HG02623 (cell line): Measurements from ENCODE around the gene BEST1.

Source experiments
- ATAC-seq: cut with Tn5 transposase; IDR thresholded peaks from one replicate; pipeline ENCODE4 v1.9.1; 2021; ENCODE audit warnings: moderate library complexity; ENCODE audit not compliant: unreplicated experiment

Gene BEST1

DNA sequence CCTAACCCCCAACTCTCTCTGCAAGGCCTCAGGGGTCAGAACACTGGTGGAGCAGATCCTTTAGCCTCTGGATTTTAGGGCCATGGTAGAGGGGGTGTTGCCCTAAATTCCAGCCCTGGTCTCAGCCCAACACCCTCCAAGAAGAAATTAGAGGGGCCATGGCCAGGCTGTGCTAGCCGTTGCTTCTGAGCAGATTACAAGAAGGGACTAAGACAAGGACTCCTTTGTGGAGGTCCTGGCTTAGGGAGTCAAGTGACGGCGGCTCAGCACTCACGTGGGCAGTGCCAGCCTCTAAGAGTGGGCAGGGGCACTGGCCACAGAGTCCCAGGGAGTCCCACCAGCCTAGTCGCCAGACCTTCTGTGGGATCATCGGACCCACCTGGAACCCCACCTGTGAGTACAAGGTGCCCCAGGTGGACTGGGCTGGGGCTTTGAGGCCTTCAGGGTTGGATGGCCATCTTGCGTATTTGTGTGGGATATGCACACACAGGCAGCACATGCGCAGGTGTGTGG lies at the start of gene BEST1:
Gene BEST1, plus strand, starts transcription at position 317 of the 513 bp plus-strand sequence. CDS start 1,456 bp downstream, outside the sequence.
- ATAC-seq = no peak

DNA sequence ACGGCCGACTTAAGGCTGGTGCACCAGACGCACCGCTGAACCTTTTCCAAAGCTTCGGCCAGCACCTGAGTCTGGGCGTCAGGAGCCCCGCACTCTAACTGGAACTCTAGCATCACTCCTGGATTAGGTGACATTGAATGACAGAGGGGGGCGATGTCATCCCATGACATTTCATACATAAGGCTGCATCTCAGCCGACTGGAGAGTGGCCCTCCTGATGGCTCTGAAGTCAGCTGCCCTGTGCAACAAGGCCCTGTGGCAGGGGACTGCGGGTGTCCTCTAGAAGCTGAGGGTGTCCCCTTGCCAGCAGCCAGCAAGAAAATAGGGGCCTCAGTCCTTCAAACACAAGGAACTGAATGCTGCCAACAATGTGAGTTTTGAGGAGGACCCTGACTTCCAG lies 48.8 kb upstream of the BEST1 start:
- no peak for ATAC-seq

DNA sequence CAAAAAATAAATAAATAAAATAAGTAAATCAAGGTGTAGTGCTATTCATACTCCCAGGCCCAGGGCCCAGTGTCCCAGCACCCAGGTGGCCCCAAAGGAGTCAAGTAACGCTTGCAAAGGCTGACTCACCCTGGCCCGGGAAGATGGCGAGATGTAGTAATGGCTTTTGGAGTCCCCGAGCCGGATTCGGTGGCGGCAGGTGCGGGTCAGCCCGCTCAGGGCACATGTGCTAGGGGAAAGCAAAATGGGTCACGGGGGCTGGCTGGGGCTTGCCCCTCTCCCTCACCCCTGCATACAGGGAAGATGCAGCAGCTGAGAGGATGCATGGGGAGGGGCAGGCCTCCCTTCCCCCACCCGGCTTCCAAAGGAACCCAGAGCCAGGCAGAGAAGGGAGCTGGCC lies 47.8 kb upstream of the BEST1 start:
- ATAC-seq = no peak

DNA sequence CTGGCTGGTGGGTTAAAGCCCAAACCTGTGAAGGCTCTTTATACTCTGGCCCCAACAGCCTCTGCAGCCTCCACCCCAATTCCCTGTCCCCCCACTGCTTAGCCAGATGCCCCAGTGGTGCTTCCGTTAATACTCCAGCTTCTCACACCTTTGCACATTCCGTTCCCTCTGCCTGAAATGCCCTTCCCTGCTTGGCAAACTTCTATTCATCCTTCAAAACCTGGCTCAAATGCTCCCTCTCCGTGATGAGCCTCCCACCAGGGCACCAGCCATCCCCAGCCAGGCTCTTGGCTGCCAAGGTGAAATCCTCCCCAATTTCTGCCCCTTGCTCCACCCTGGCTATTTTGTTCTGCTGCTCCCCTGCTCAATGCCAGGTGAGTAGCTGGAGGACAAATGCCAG lies 46.3 kb upstream of the BEST1 start:
- ATAC-seq = no peak

DNA sequence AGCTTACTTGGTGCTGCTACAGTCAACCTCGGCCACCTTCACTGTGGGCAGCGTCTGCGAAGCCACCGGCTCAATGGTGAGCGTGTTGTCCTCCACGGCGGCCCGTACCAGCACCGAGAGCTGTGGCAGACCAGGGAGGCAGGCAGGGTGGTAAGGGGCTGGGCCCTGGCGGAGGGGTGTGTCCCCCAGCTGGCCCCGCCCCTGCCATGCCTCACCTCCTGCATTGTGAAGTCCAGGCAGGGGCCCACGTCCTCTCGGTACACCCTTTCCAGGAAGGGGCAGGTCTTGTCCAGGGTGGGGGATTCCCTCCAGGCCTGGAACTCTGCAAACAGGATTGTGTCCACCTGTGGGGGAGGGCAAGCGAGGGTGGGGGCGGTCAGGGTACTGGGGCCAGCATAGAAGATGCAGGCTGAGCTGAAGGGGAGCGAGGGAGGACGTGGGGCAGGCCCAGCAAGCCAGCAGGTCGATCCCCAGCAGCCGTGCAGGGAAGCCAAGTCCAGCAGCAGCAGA lies 45.6 kb upstream of the BEST1 start:
- ATAC-seq = no peak

DNA sequence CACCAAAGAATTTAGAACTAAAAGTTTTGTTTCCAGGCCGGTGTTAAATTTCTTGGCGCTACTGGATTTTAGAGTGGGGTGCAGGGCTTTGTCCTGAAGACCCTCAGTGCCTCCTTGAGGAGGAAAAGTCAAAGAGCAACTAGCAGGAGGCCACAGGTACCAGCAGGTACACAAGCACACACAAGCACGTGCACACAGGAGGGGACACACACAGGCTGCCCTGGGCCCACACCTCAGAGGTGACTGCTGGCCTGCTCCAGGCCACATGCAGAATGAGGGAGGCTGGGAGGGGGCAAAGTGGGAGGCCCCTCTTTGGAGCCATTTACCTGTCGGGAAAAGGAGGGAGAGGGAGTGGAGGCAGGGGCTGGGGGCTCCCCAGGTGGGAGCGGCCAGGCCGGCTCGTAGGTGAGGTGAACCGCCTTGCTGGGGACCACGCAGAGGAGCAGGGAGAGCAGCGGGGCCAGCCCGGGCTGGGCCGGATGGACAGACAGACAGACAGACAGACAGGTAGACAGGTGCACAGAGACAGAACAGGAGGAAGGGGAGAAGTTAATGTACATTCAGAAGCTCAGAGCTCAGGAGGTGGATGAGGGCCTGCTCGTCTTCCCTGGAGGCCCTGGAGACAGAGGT lies 45.0 kb upstream of the BEST1 start:
- ATAC-seq = no peak

DNA sequence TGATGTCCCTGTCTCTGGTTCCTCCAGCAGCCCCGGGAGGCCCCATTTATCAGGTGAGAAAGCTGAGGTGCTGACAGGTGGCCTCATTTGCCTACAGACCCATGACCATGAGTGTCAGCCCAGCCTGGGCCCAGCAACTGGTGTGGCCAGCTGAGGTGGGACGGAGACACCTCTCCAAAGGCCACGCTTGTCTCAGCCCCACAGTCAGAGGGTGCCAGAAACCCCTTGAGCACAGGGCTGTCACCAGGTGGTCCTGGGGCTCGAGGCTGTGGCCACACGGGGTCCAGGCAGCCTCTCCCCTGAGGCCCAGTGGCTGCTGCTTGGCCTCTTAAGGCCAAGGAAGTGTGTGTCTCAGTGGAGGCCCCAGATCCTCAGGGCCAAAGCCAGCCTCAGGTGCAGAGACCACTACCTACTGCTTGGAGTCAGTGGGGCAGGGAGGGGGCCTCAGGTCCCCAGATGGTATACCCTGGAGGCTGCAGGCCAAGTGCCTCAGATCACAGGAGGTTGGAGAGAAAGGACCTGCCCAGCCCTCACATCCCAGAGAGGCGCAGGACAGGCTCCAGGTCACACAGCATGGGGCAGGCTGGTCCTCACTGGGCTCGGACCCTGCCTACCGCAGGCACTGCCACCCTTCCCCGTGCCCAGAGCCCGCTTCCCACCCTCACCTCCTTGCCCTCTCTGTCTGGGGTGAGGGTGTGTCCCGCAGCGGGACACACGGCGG lies 44.2 kb upstream of the BEST1 start:
- no peak for ATAC-seq

DNA sequence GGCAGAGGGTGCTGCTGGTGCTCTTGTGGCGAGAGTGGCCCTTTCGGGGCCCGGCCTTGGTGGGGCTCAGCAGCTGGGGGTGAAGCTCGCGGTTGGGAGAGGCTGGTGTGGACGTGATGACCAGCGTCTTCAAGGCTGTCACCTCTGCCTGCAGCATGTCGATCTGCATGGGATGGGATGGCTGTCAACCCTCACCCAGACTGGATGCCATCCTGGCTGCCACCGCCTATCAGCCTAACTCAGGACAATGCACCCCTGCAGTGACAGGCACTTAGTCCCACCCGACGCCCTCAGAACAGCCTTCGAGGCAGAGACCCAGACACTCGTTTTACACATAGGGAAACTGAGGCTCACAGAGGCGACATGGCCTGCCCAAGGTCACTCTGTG lies 43.6 kb upstream of the BEST1 start:
- ATAC-seq = no peak

DNA sequence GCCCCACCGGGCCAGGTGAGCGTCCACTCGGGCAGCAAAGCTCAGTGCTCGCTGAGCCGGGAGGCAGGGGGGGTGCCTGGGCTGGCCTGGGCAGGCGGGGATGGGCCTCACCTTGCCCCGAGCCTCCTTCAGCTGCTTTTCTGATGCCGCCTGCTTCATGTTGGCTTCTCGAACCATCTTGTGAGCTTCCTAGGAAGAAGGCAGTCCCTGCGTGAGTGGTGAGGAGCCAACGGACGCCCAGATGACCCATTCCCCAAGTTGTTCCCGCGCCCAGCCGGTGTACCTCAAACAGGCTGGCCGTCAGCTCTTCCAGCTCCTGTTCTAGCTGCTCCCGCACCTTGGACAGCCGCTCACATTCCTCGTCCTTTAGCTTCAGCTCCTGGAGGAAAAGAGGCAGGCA lies 42.9 kb upstream of the BEST1 start:
- no peak for ATAC-seq

DNA sequence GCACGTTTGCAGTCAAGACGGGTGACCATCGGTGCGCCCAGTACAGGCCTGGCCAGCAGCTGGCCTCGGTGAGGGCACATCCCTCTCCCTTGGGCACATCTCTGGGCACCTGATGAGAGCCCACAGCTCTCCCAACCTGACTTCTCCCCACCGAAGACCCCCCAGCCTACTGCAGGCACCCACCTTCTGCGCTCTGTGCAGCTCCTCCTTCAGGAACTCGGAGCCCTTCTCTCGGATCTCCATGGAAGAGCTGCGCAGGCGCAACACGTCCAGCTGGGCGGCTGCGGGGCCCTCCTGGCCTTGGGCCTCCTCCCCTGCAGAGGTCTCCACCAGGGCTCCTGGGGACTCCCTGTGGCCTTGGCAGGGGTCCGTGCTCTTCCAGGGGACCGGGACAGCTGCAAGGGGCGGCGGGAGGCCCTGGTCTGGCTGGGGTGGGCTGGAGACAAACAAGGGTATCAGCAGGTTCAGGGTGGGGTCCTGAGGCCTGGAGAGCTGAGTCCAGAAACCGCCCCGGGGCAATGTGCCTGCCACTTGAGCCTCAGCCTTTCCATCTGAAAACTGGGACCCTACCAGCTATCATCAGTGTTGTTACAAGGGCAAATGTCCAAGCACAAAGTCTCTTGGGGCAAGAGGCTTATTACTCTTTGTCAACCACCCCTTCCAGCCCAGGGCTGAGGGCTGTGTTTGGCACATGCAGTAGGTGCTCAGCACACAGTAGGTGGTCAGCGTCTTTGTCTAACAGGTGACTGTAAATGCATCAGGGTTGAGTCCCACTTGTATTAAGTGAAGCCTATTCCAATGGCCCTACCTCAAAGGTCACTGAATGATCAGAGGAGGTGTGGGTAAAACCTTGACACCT lies 42.1 kb upstream of the BEST1 start:
- ATAC-seq = no peak

DNA sequence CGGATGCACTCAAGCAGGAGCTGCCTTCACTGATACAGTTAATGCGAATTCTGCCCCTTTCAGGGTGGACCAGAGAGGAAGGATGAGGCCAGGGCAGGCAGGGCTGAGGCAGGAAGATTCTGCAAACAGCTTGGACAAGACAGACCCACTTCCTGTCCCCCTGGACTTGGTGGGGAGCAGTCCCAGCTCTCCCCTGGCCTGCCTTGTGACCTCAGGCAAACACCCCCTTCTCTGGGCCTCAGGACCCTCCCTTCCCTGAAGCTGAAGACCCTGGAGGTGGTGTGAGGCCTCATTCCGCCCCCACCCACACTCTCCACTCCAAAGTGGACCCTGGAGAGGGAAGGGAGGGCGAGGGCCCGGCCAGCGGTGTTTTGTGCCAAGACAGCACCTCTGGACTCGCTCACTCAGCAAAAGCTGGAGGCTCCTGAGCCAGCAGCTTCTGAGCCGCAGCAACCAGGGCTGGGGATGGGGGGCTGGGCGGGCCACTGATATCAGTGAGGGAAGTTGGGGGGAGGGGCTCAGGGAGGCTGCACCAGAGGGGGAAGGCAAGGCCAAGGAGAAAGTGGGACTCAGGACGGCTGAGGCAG lies 41.3 kb upstream of the BEST1 start:
- no peak for ATAC-seq

DNA sequence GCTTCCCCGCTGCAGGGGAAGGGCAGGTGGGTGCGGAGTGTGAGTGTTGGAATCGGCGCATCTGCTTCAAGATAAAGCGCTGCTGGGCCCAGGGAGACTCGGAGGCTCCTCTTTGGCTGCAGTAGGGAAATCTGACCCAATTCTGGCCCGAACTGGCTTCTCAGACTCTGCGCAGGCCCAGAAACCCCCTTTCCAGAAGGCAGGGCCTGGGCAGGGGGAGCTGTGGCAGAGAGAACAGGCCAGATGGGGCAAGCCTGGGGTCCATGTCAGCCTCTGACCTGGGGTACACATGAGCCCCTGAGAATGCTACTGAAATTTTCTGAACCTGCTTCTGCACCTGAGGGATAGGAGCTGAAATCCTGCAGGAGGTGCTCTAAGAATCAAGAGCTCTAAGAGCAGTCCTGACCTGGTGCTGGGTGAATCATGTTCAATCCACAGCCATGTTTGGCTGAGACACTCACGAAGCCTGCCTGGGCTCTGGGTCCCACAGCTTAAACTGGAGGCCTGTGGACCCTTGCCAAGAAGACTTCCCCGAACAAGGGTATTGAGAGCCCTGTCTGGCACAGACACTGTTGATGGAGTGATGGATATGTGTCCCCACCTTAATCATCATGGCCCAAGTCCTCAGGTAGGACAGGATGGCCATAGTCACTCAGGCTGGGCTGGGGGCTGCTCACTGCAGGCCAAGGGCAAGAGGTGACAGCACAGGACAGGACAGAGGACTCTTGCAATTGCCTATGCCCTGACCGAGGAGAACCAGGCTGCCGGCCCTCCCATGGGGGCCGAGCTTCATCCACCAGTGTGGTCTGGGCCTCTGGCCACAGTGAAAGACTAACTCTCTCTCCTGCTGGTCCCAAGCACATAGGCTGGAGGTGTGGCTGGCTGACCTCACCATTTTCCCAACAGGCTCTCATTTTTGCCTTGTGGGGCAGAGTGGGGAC lies 39.7 kb upstream of the BEST1 start:
- no peak for ATAC-seq

DNA sequence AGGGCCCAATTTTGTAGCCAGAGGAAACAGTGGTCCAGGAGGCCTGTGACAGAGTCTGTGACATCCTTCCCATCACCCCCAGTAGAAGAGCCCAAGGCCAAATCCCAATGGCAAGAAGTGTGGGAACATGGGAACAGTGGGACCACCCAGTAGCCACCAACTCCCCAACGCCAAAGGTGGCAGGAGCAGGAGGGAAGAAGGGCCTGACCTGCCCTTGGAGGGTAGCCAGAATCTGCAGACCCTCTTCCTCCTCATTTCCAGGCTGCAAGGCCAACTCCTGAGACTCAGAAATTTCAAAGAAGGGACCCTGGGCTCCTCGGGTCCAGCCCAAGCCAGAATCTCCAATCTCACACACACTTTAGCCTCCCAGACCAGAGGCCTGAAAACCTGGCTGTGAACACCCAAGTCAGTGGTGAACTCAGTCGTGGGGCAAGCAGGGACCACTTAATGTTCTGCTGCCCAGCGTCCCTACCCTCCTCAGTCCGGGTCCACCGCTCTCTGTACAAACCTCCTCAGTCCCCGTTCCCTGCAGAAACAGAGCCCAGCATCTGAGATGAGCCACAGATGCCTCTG lies 38.9 kb upstream of the BEST1 start:
- ATAC-seq = no peak

DNA sequence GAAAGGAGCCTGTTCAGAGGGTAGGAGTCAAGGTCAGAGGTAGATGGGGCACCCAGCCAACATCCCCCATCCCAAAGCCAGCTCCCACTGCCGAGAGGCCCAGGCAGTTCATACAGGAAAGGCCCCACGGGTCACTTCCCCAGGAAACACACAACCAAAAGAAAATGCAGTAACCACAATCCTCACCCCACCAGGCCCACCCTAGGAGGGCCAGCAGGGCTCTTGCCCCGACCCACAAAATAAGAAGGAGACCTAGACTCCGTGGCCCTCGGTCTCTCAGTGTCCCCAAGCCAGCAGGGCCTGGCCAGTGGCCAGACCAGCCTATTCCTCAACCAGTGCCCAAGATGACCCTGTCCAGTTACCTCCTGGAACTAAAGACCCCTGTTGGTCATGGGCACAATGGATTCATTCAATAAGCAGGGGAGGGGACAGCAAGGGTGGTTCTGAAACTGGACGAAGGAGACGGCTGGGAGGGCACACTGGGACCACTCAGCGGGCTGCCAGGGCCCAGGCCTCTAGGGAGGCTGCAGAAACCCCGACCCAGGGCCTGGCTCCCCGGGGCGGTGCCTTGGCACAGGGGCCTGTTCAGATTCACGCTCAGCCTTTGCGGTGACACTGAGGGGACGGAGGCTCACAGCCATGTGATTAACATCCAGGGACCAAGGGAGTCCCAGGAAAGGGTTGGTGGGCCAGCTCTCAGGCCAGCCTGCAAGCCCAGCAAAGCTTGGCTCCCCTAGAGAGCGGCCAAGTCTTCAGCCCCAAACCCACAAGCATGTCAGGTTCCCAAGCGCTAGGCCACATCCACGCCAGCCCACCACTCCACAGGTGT lies 38.2 kb upstream of the BEST1 start:
- ATAC-seq = no peak

DNA sequence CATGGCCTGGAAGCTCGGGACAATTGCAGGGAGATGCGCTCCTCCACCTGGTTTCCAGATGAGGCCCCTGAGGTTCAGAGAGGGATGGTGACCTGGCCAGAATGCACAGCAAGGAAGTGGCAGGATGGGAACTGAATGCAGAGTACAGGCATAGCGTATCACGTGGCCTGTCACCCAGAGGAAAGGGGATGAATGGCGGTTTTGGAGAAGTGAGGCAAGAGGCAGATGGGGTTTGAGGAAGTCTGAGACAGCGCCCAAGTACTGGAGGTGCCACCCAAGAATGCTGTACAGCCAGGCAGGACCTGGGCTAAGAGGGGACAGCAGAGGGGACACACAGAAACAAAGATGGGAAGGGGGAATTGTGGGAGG lies 37.6 kb upstream of the BEST1 start:
- no peak for ATAC-seq

DNA sequence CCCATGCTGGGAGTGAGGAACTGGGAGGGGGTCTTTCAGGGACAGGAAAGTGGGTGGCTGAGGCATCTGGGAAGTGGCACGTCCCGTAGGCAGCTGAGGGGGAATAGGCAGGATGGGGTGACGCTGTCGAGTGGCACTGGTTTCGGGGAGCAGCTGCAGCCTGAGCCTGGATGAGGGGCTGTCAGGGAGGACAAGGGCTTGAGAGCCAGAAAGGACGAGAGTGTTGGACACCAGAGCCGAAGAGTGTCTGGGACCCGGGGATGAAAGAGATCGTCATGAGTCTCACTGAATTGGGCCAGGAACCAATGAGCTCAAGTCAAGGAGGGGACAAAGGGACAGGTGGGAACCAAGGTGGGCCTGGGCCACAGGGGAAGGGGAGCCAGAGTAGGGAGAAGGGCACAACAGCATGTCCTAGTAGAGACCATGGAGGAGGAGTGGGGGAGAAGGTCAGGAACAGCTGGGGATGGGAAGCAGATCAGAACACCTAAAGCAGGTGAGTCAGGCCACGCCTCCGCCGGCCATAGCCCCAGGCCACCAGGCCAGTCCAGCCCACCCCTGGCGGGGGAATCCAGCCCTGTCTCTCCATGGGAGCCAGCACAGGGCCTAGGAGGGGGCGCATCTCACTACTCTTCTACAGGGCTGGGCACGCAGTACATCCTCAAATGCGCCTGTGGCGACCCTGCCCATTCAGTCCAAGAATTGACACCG lies 37.0 kb upstream of the BEST1 start:
- ATAC-seq = no peak

DNA sequence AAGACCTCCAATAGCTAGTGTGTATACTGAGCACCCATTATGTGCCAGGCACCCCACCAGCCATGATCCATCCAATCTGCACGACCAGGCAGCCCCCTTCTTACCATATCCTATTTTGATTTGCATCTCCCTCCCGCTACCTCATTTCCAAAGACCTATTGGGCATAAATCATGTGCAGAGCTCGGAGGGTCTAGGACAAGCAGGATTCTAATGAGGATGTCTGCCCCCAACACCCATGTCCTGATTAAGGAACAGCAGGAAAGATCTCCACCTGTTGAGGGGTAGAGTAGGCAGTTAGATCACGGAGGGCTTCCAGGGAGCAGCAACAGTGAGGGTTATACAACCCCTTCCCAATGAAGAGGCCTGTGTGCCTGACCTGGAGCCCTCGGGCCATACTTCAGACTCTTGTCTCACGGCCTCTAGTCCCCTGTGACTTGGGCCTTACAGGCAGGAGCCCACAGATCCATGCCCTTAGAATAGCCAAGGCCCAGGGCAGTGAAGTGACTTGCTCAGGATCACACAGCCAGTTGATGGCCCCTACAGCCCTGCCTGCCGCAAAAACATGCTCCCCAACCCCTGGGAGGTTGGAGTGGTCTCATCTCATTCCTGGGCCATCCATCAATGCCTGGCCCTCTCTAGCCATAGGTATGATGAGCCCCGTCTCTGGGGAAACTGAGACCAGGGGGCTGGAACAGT lies 36.3 kb upstream of the BEST1 start:
- no peak for ATAC-seq
